ENCODE results near the gene SLC38A4. TPM values are rescaled to one million over a fixed set of nuclear protein-coding genes. Genes with fewer than 3 reads are reported as not detected.

Gene SLC38A4
- total RNA-seq, 1 experiment from 2014 or later: 20.1 TPM

DNA sequence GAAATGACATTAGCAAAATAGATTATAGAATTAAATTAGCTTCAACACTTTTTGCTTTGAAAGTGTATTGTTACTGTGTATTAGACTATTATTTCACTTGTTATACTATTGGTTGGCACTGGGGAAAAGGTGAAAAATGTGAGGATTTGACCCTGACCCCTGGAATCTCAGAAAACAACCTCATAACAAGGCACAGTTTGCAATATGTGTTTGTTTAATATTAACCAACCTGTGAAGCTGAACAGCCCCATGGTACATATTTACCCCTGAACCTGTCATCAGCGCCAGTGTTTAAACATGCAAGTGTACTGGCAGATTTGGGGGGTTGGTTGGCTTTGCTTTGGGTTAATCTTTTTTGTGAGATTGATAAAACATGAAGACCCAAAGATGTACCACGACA lies 11.7 kb downstream of the SLC38A4 start:
- BruUV-seq (replicated peaks): no TSS peak
- POLR2A ChIA-PET: no interaction called here
- Histone ChIP-seq H3K4me3 (ENCODE audit: low read depth, low read length) (no peak overlapping the region), H3K9me3 (no peaks in the 10 kb centered on the region), H3K4me1 (peaks cover 3% of the 10 kb centered on the region; the same call in 1 of the 2 replicates), H3K27me3 (replicated peaks; ENCODE audit: control insufficient read depth, insufficient read depth, low read length) (no peaks in the 10 kb centered on the region), H3K36me3 (ENCODE audit: control insufficient read depth, insufficient read depth, low read length) (no peaks in the 10 kb centered on the region)
- intact Hi-C loops (cut with micrococcal nuclease; ENCODE audit: unreplicated experiment): no loop called here
- Mint-ChIP-seq H3K9me3 (ENCODE audit: unreplicated experiment) (no peaks in the 10 kb centered on the region), H3K27ac (ENCODE audit: unreplicated experiment) (no peak overlapping the region), H3K27me3 (ENCODE audit: insufficient read depth, unreplicated experiment) (no peaks in the 10 kb centered on the region), H3K4me1 (ENCODE audit: low read depth, unreplicated experiment) (no peaks in the 10 kb centered on the region), H3K4me3 (ENCODE audit: unreplicated experiment) (no peak overlapping the region), H3K36me3 (ENCODE audit: insufficient read depth, unreplicated experiment) (no peaks in the 10 kb centered on the region)
- DNase-seq: no peak
- TF ChIP-seq, protein P1, sequence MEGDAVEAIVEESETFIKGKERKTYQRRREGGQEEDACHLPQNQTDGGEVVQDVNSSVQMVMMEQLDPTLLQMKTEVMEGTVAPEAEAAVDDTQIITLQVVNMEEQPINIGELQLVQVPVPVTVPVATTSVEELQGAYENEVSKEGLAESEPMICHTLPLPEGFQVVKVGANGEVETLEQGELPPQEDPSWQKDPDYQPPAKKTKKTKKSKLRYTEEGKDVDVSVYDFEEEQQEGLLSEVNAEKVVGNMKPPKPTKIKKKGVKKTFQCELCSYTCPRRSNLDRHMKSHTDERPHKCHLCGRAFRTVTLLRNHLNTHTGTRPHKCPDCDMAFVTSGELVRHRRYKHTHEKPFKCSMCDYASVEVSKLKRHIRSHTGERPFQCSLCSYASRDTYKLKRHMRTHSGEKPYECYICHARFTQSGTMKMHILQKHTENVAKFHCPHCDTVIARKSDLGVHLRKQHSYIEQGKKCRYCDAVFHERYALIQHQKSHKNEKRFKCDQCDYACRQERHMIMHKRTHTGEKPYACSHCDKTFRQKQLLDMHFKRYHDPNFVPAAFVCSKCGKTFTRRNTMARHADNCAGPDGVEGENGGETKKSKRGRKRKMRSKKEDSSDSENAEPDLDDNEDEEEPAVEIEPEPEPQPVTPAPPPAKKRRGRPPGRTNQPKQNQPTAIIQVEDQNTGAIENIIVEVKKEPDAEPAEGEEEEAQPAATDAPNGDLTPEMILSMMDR (IDR thresholded peaks at IDR 0.05; ENCODE audit: insufficient read depth in 1 of 2, low read depth in 1 of 2, low read length in 1 of 2, severe bottlenecking in 1 of 2, unreplicated experiment in 1 of 2): no peak
- CTCF ChIA-PET: no interaction called here

DNA sequence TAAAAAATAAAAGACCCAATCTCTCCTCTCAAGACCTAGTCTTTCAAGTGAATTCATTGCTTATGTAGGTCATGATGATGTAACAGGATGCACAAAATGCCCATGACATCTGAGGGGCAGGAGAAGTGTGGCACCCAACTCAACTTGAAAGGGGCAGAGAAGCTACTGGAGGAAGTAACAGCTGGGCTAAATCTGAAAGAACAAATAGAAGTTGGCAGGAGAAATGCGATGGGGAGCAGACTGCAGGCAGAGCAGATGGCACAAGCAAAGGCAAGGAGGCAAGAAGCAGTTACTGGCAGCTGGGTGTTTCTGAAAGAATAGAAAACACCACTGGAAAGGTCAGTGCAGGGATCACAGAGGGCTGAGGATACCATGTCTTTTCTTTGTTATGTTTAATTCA lies 14.6 kb downstream of the SLC38A4 start:
- H3K36me3 ChIP-seq (ENCODE audit: control insufficient read depth, insufficient read depth, low read length): no peaks in the 10 kb centered on the region
- no peaks in the 10 kb centered on the region for H3K9me3 ChIP-seq
- TF ChIP-seq, protein P1 (IDR thresholded peaks at IDR 0.05; ENCODE audit: insufficient read depth in 1 of 2, low read depth in 1 of 2, low read length in 1 of 2, severe bottlenecking in 1 of 2, unreplicated experiment in 1 of 2): no peak
- ChIA-PET CTCF (no interaction called here), POLR2A (no interaction called here)
- Mint-ChIP-seq H3K36me3 (ENCODE audit: insufficient read depth, unreplicated experiment) (peaks cover 2% of the 10 kb centered on the region), H3K27me3 (ENCODE audit: insufficient read depth, unreplicated experiment) (no peaks in the 10 kb centered on the region), H3K4me1 (ENCODE audit: low read depth, unreplicated experiment) (no peaks in the 10 kb centered on the region), H3K9me3 (ENCODE audit: unreplicated experiment) (peaks cover 4% of the 10 kb centered on the region), H3K4me3 (ENCODE audit: unreplicated experiment) (no peak overlapping the region), H3K27ac (ENCODE audit: unreplicated experiment) (no peak overlapping the region)
- no peaks in the 10 kb centered on the region for H3K27me3 ChIP-seq (replicated peaks; ENCODE audit: control insufficient read depth, insufficient read depth, low read length)
- no peak overlapping the region for H3K4me3 ChIP-seq (ENCODE audit: low read depth, low read length)
- BruUV-seq (replicated peaks): no TSS peak
- no peak for DNase-seq
- H3K4me1 ChIP-seq: peaks cover 3% of the 10 kb centered on the region; the same call in 1 of the 2 replicates
- intact Hi-C loops (cut with micrococcal nuclease; ENCODE audit: unreplicated experiment): no loop called here

DNA sequence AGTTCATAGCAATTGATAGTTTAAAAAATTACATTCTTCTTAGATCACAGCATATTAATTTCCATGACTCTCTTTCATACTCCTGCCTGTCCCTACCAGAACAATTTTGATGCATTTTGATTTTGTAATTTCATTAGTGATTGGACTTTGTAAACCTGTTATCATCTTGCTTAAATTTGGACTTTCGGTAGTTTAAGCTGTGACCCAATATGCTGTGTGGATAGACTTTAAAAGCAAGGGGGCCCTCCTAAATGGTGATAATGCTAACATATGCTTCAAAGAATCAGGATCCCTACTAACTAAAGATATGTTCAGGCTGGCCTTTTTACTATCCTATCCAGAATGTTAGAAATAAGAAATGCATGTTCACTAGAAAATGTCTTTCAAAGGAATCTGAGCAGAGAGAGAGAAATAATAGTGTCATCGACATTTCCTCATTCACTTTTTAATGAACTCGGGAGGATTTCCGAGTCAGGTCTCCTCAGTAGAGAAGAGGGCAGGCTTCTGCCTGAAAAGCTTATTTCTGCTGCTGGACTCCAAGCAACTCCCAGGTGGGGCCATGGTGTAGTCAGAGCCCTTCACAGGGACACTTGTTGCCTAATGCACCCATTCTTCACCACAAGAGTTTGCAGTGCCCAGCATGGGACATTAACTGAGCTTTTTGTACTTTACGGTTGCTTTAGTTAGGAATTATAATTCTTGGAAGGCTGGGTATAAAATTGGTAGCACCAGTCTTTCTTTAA lies 16.7 kb downstream of the SLC38A4 start:
- POLR2A ChIA-PET: no interaction called here
- H3K27me3 Mint-ChIP-seq (ENCODE audit: insufficient read depth, unreplicated experiment): no peaks in the 10 kb centered on the region

More for the DNA sequence above, 16.7 kb downstream of the SLC38A4 start:
- BruUV-seq (replicated peaks): no TSS peak
- no peak for DNase-seq
- no peaks in the 10 kb centered on the region for H3K9me3 ChIP-seq
- H3K4me1 ChIP-seq: peaks cover 3% of the 10 kb centered on the region; the same call in 1 of the 2 replicates
- H3K27me3 ChIP-seq (replicated peaks; ENCODE audit: control insufficient read depth, insufficient read depth, low read length): no peaks in the 10 kb centered on the region
- no peaks in the 10 kb centered on the region for H3K36me3 ChIP-seq (ENCODE audit: control insufficient read depth, insufficient read depth, low read length)
- Mint-ChIP-seq H3K4me1 (ENCODE audit: low read depth, unreplicated experiment) (no peaks in the 10 kb centered on the region), H3K36me3 (ENCODE audit: insufficient read depth, unreplicated experiment) (peaks cover 7% of the 10 kb centered on the region), H3K27ac (ENCODE audit: unreplicated experiment) (no peak overlapping the region), H3K4me3 (ENCODE audit: unreplicated experiment) (no peak overlapping the region), H3K9me3 (ENCODE audit: unreplicated experiment) (peaks cover 9% of the 10 kb centered on the region)
- intact Hi-C loops (cut with micrococcal nuclease; ENCODE audit: unreplicated experiment): no loop called here
- TF ChIP-seq, protein P1 (IDR thresholded peaks at IDR 0.05; ENCODE audit: insufficient read depth in 1 of 2, low read depth in 1 of 2, low read length in 1 of 2, severe bottlenecking in 1 of 2, unreplicated experiment in 1 of 2): no peak
- no peak overlapping the region for H3K4me3 ChIP-seq (ENCODE audit: low read depth, low read length)
- CTCF ChIA-PET: no interaction called here

All from Caco-2 (cell line).